Middle frontal gyrus (tissue), 1 donor: ENCODE results near the gene KMT2A.

Experiments used
- DNase-seq: peaks from one replicate; pipeline ENCODE4 v3.0.0-alpha.2; 2015; ENCODE audit warnings: low spot score; ENCODE audit errors: extremely low spot score

The KMT2A gene

GRCh38 chr11:118484405-118484804 is 48.1 kb downstream of the KMT2A start:
- DNase-seq = no peak

GRCh38 chr11:118485273-118485672 is 49.0 kb downstream of the KMT2A start:
- DNase-seq = no peak

- DNase-seq = peak; percentile 45
Observed at GRCh38 chr11:118488480-118489109, 52.3 kb downstream of the KMT2A start.

- DNase-seq = no peak
Observed at GRCh38 chr11:118491041-118491440, 54.7 kb downstream of the KMT2A start.

GRCh38 chr11:118497831-118498230 is 61.5 kb downstream of the KMT2A start:
- DNase-seq = no peak

- no peak for DNase-seq
Observed at GRCh38 chr11:118503216-118503615, 66.9 kb downstream of the KMT2A start.

GRCh38 chr11:118511601-118512000 is 75.3 kb downstream of the KMT2A start:
- no peak for DNase-seq

GRCh38 chr11:118514103-118514502 is 77.8 kb downstream of the KMT2A start:
- DNase-seq = no peak

- no peak for DNase-seq
Observed at GRCh38 chr11:118519549-118519948, 83.3 kb downstream of the KMT2A start.

- no peak for DNase-seq
Observed at GRCh38 chr11:118521892-118522311, 85.6 kb downstream of the KMT2A start.

GRCh38 chr11:118522571-118523072 is 86.3 kb downstream of the KMT2A start:
- no peak for DNase-seq

GRCh38 chr11:118524356-118524755 is 88.1 kb downstream of the KMT2A start:
- DNase-seq = no peak

GRCh38 chr11:118524757-118525470 is 88.6 kb downstream of the KMT2A start:
- no peak for DNase-seq

- DNase-seq = no peak
Observed at GRCh38 chr11:118526688-118527087, 90.4 kb downstream of the KMT2A start.

GRCh38 chr11:118527109-118527508 is 90.8 kb downstream of the KMT2A start, which contains the start of gene TTC36:
Gene TTC36, plus strand, starts transcription at chr11:118527474. Its CDS starts 21 bp downstream, at chr11:118527495.
- DNase-seq = no peak

- DNase-seq = no peak
Observed at GRCh38 chr11:118528511-118528910, 92.2 kb downstream of the KMT2A start.

GRCh38 chr11:118529584-118530175 is 93.4 kb downstream of the KMT2A start:
- DNase-seq = no peak

- DNase-seq = no peak
Observed at GRCh38 chr11:118530180-118530682, 93.9 kb downstream of the KMT2A start.

GRCh38 chr11:118530683-118531596 is 94.6 kb downstream of the KMT2A start, which contains the start of gene TMEM25:
Gene TMEM25, plus strand, starts transcription at chr11:118531192. Its CDS starts 610 bp downstream, at chr11:118531802.
- peak; percentile 24 for DNase-seq

GRCh38 chr11:118531597-118532084 is 95.3 kb downstream of the KMT2A start:
- no peak for DNase-seq

GRCh38 chr11:118532091-118532490 is 95.8 kb downstream of the KMT2A start:
- no peak for DNase-seq
